AG09309 (cell line): ENCODE data around the gene SLC1A1.
"Not testable (repeated sequence)": the region's sequence is repeated elsewhere in the genome, so short reads cannot be mapped to it uniquely, and the experiment has no call there.

Source experiments
- DNase-seq: peaks from one replicate; pipeline ENCODE4 v3.0.0-alpha.2; 2010; ENCODE audit warnings: low read depth
- H3K4me3 ChIP-seq: 2 replicates; pipeline ENCODE4 v1.5.1; 2011; ENCODE audit warnings: mild to moderate bottlenecking, low read depth, low read length, moderate library complexity; ENCODE audit not compliant: control insufficient read depth
- TF ChIP-seq, protein P1 (sequence below): IDR thresholded peaks from 2 replicates; pipeline ENCODE4 v1.5.1; 2011; ENCODE audit warnings: mild to moderate bottlenecking, low read depth, low read length, inconsistent platforms; ENCODE audit not compliant: insufficient read depth, control insufficient read depth; ENCODE audit errors: missing control alignments

SLC1A1 gene

DNA sequence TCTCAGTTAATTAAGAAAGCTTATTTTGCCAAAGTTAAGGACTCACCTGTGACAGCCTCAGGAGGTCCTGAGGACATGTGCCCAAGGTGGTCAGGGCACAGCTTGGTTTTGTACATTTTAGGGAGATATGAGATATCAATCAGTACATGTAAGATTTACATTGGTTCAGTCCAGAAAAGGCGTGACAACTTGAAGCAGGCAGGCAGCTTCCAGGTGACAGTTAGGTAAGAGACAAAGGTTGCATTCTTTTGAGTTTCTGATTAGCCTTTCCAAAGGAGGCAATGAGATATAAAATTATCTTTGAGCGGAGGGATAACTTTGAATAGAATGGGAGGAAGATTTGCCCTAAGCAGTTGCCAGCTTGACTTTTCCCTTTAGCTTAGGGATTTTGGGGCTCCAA is 47.8 kb downstream of the SLC1A1 start:
- TF ChIP-seq, protein P1, sequence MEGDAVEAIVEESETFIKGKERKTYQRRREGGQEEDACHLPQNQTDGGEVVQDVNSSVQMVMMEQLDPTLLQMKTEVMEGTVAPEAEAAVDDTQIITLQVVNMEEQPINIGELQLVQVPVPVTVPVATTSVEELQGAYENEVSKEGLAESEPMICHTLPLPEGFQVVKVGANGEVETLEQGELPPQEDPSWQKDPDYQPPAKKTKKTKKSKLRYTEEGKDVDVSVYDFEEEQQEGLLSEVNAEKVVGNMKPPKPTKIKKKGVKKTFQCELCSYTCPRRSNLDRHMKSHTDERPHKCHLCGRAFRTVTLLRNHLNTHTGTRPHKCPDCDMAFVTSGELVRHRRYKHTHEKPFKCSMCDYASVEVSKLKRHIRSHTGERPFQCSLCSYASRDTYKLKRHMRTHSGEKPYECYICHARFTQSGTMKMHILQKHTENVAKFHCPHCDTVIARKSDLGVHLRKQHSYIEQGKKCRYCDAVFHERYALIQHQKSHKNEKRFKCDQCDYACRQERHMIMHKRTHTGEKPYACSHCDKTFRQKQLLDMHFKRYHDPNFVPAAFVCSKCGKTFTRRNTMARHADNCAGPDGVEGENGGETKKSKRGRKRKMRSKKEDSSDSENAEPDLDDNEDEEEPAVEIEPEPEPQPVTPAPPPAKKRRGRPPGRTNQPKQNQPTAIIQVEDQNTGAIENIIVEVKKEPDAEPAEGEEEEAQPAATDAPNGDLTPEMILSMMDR, result no peak
- DNase-seq, result no peak
- no peak overlapping the region for H3K4me3 ChIP-seq

DNA sequence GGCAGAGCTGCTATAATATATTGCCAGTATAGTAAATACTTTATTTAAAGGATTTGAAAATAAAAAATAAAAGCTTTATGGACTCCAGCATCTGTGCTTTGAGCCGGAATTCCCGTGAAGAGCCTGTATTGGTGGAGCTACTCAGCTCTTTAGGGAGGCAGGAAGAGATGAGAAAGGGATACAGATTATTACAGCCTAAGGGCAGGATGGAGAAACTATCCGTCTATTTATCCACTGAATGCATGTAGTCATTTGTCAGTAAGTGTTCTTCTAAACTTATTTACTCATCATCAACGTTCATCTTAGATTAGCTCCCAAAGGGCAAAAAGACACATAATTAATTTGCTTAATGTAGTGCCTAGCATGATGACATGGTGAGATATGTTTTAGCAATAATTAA is 48.4 kb downstream of the SLC1A1 start:
- DNase-seq, result no peak
- H3K4me3 ChIP-seq, result no peak overlapping the region
- TF ChIP-seq, protein P1, result no peak

DNA sequence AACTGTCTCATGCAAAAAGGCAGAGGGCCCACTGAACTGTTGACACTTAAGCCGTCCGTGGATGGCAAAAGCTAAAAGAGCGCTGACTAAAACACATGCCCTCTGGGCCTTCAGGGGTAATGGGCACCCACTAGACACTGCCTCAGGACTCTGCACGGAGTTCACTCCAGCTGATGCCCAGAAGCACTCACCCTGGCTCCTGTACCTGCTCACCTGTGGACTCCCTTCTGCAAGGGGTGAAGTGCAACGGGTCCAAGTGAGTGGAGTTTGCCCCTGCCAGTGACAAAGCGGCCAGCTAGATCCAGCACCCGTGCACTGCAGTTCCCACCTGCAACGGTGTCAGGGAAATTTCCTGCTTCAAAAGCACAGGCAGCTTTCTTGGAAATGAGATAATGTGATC is 50.2 kb downstream of the SLC1A1 start:
- DNase-seq, result no peak
- H3K4me3 ChIP-seq, result no peak overlapping the region
- TF ChIP-seq, protein P1, result no peak

DNA sequence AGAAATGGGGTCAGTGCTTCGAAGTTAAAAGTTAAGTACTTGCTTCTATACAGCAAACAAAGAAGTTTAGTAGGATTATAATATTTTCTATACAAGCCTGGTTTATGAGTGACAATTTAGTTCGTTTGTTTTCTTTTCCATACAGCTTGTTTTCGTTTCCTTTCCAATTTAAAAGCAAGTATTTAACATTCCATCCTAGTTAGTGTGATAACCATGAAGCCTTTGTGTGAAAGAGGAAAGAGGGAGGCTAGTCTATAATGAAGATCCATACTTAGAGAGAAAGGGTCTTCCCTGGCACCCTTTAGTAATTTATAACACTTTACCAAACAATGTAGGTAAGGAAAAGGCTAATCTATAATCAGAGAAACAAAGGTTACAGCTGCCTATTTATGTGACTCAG is 51.0 kb downstream of the SLC1A1 start:
- TF ChIP-seq, protein P1, result no peak
- no peak for DNase-seq
- no peak overlapping the region for H3K4me3 ChIP-seq

DNA sequence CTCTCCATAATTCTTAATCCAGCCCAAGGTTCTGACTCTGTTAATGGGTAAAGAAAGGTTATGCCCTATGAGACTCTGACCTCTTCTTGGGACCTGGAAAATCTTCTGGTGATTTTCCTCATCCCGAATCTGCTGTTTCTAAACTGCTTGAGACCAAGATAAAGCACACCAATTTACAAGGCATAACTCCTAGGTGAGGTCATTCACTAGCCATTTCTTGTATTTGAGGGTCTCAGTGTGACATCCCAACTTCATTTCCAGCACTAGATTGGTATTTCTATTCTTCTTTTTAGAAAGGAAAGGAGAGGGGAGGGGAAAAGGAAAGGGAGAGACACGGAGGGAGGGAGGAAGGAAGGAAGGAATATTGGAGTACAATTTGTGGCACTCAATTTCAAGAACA is 51.6 kb downstream of the SLC1A1 start:
- H3K4me3 ChIP-seq, result no peak overlapping the region
- TF ChIP-seq, protein P1, result no peak
- DNase-seq, result no peak

DNA sequence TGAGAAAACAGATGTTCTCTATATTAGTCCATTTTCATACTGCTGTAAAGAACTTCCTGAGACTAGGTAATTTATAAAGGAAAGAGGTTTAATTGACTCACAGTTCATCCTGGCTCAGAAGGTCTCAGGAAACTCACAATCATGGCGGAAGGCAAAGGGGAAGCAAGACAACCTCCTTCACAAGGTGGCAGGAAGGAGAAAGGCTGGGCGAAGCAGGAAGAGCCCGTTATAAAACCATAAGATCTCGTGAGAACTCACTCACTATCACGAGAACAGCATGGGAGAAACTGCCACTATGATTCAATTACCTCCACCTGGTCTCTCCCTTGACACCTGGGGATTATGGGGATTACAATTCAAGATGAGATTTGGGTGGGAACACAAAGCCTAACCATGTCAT is 54.4 kb downstream of the SLC1A1 start:
- not testable (repeated sequence) for H3K4me3 ChIP-seq, DNase-seq

DNA sequence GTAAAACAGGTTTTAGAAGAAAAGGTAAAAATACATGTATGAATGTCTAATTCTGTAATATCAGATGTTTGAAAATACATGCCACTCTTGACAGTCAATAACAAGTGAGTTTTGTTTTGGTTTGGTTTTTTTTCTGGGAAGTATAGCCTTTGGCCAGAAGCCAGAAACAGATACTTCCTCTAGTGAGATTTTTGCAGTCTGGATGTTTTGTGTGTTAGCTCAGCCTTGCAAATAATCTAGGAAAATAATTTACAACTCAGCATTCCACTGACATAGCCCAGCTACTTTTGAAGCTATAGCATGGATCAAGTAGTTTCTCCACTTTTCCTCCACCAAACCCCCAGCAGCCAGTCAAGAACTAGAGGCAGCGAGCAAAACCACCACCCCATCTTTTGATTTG is 56.7 kb downstream of the SLC1A1 start:
- TF ChIP-seq, protein P1, result no peak
- DNase-seq, result no peak
- H3K4me3 ChIP-seq, result no peak overlapping the region
